HL-60 (cell line): ENCODE data around the gene LINGO3.

Source experiments
- CTCF ChIP-seq: IDR thresholded peaks from one replicate; pipeline ENCODE4 v1.5.1; 2011; ENCODE audit warnings: low read length, control low read depth, inconsistent platforms; ENCODE audit not compliant: insufficient read depth
- POLR2AphosphoS5 ChIP-seq: IDR thresholded peaks from 2 replicates; pipeline ENCODE4 v1.6.1; 2012; ENCODE audit warnings: low read depth

GRCh38 chr19:2338751-2339643 lies 31.0 kb upstream of the LINGO3 start:
- no peak for TF ChIP-seq POLR2AphosphoS5
- no peak for TF ChIP-seq CTCF
